ENCODE measurements around the gene CIT.

- TF ChIP-seq, protein P1, sequence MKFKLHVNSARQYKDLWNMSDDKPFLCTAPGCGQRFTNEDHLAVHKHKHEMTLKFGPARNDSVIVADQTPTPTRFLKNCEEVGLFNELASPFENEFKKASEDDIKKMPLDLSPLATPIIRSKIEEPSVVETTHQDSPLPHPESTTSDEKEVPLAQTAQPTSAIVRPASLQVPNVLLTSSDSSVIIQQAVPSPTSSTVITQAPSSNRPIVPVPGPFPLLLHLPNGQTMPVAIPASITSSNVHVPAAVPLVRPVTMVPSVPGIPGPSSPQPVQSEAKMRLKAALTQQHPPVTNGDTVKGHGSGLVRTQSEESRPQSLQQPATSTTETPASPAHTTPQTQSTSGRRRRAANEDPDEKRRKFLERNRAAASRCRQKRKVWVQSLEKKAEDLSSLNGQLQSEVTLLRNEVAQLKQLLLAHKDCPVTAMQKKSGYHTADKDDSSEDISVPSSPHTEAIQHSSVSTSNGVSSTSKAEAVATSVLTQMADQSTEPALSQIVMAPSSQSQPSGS (IDR thresholded peaks at IDR 0.05; ENCODE audit: low read length) = no peak
- TF ChIP-seq TAF1 (IDR thresholded peaks at IDR 0.05; ENCODE audit: borderline replicate concordance, low read depth, low read length) = no peak
These were observed 88.3 kb downstream of the CIT start for GRCh38 chr12:119788786-119789185.
